H9 (cell line): ENCODE measurements around the gene CASTOR1. TPM values are rescaled to one million over a fixed set of nuclear protein-coding genes. Genes with fewer than 3 reads are reported as not detected.

Experiments used
- DNase-seq: peaks from one replicate; pipeline ENCODE4 v3.0.0-alpha.2; 2017
- H2AFZ ChIP-seq: one replicate; pipeline ENCODE4 v1.6.1; 2013; ENCODE audit warnings: mild to moderate bottlenecking, low read length, control low read depth, moderate library complexity
- H2AK5ac ChIP-seq: 2 replicates; pipeline ENCODE4 v1.6.1; 2013; ENCODE audit warnings: low read length, control low read depth, mixed read lengths; ENCODE audit not compliant: insufficient read length
- H2BK120ac ChIP-seq: one replicate; pipeline ENCODE4 v1.6.1; 2013; ENCODE audit warnings: low read depth, mild to moderate bottlenecking, low read length, control low read depth, inconsistent platforms; ENCODE audit not compliant: poor library complexity, severe bottlenecking
- H2BK12ac ChIP-seq: 2 replicates; pipeline ENCODE4 v1.6.1; 2013; ENCODE audit warnings: low read length, control low read depth, mixed read lengths, low read depth; ENCODE audit not compliant: insufficient read length
- H2BK15ac ChIP-seq: 2 replicates; pipeline ENCODE4 v1.6.1; 2013; ENCODE audit warnings: low read depth, low read length, control low read depth
- H2BK20ac ChIP-seq: one replicate; pipeline ENCODE4 v1.6.1; 2013; ENCODE audit warnings: low read depth, mild to moderate bottlenecking, low read length, control low read depth, inconsistent platforms; ENCODE audit not compliant: poor library complexity, severe bottlenecking
- H2BK5ac ChIP-seq: 2 replicates; pipeline ENCODE4 v1.6.1; 2013; ENCODE audit warnings: low read length, control low read depth, mixed read lengths; ENCODE audit not compliant: insufficient read length
- H3K14ac ChIP-seq: 2 replicates; pipeline ENCODE4 v1.6.1; 2013; ENCODE audit warnings: low read length, control low read depth; ENCODE audit not compliant: insufficient read depth
- H3K18ac ChIP-seq: 2 replicates; pipeline ENCODE4 v1.6.1; 2013; ENCODE audit warnings: low read depth, mild to moderate bottlenecking, mixed read lengths, low read length, control low read depth; ENCODE audit not compliant: insufficient read length
- H3K23ac ChIP-seq: 2 replicates; pipeline ENCODE4 v1.6.1; 2013; ENCODE audit warnings: low read length, control low read depth, mixed read lengths, low read depth; ENCODE audit not compliant: insufficient read length
- H3K23me2 ChIP-seq: 2 replicates; pipeline ENCODE4 v1.6.1; 2013; ENCODE audit warnings: low read depth, mild to moderate bottlenecking, mixed read lengths, low read length, control low read depth; ENCODE audit not compliant: insufficient read length, poor library complexity, severe bottlenecking
- H3K27ac ChIP-seq: 2 replicates; pipeline ENCODE4 v1.5.1; 2013; ENCODE audit warnings: low read length, control low read depth, mixed read lengths, low read depth; ENCODE audit not compliant: insufficient read length
- H3K27me3 ChIP-seq: 2 replicates; pipeline ENCODE4 v1.6.1; 2013; ENCODE audit warnings: low read length, control low read depth, inconsistent platforms; ENCODE audit not compliant: insufficient read depth
- H3K4ac ChIP-seq: 2 replicates; pipeline ENCODE4 v1.6.1; 2013; ENCODE audit warnings: low read depth, mild to moderate bottlenecking, control low read depth, inconsistent platforms, low read length, moderate library complexity
- H3K4me1 ChIP-seq: 2 replicates; pipeline ENCODE4 v1.6.1; 2013; ENCODE audit warnings: low read length, control low read depth, inconsistent platforms; ENCODE audit not compliant: insufficient read depth
- H3K4me2 ChIP-seq: 2 replicates; pipeline ENCODE4 v1.6.1; 2013; ENCODE audit warnings: low read length, control low read depth, mixed read lengths; ENCODE audit not compliant: insufficient read length, insufficient read depth
- H3K56ac ChIP-seq: 2 replicates; pipeline ENCODE4 v1.6.1; 2013; ENCODE audit warnings: low read depth, mild to moderate bottlenecking, mixed read lengths, low read length, control low read depth; ENCODE audit not compliant: insufficient read length
- H3K79me1 ChIP-seq: 2 replicates; pipeline ENCODE4 v1.6.1; 2013; ENCODE audit warnings: low read depth, mild to moderate bottlenecking, moderate library complexity, low read length, control low read depth, inconsistent platforms; ENCODE audit not compliant: insufficient read depth, poor library complexity, severe bottlenecking
- H3K79me2 ChIP-seq: 2 replicates; pipeline ENCODE4 v1.6.1; 2013; ENCODE audit warnings: low read length, control low read depth, inconsistent platforms; ENCODE audit not compliant: insufficient read depth
- H3K9ac ChIP-seq: 2 replicates; pipeline ENCODE4 v1.6.1; 2013; ENCODE audit warnings: low read length, control low read depth, mixed read lengths; ENCODE audit not compliant: insufficient read length; ENCODE audit errors: extremely low read depth
- H3K9me3 ChIP-seq: one replicate; pipeline ENCODE4 v1.6.1; 2013; ENCODE audit warnings: low read depth, low read length, inconsistent platforms; ENCODE audit not compliant: control insufficient read depth
- H3T11ph ChIP-seq: one replicate; pipeline ENCODE4 v1.6.1; 2013; ENCODE audit warnings: mild to moderate bottlenecking, low read length, control low read depth, inconsistent platforms
- H4K20me1 ChIP-seq: one replicate; pipeline ENCODE4 v1.6.1; 2013; ENCODE audit not compliant: control insufficient read depth, insufficient read length, insufficient read depth
- H4K5ac ChIP-seq: 2 replicates; pipeline ENCODE4 v1.6.1; 2013; ENCODE audit warnings: low read depth, mild to moderate bottlenecking, mixed read lengths, low read length, control low read depth; ENCODE audit not compliant: insufficient read length
- H4K8ac ChIP-seq: replicated peaks from 2 replicates; pipeline ENCODE4 v1.6.1; 2013; ENCODE audit warnings: low read length, control low read depth, mixed read lengths, low read depth; ENCODE audit not compliant: insufficient read length
- H4K91ac ChIP-seq: 2 replicates; pipeline ENCODE4 v1.6.1; 2013; ENCODE audit warnings: low read depth, mild to moderate bottlenecking, moderate library complexity, mixed read lengths, low read length, control low read depth; ENCODE audit not compliant: insufficient read length
- H3K27ac Mint-ChIP-seq, 3 experiments: 2 replicates in 2 of 3; 3 replicates in 1 of 3; pipeline ENCODE4 v1.8.0; 2020 to 2021; ENCODE audit warnings: mixed read lengths in 3 of 3, mild to moderate bottlenecking in 1 of 3, moderate library complexity in 1 of 3
- H3K27me3 Mint-ChIP-seq: 2 replicates; pipeline ENCODE4 v1.8.0; 2021; ENCODE audit warnings: low read depth, mild to moderate bottlenecking, moderate library complexity, mixed read lengths
- H3K36me3 Mint-ChIP-seq, 3 experiments: 2 replicates in 2 of 3; 3 replicates in 1 of 3; pipeline ENCODE4 v1.8.0; 2020 to 2021; ENCODE audit warnings: low read depth in 3 of 3, mixed read lengths in 3 of 3; ENCODE audit not compliant: insufficient read depth in 1 of 3
- H3K4me1 Mint-ChIP-seq, 2 experiments: 2 replicates each; pipeline ENCODE4 v1.8.0; 2020; ENCODE audit warnings: mixed read lengths in 2 of 2
- H3K4me3 Mint-ChIP-seq, 2 experiments: 2 replicates in 1 of 2; 3 replicates in 1 of 2; pipeline ENCODE4 v1.8.0; 2020 to 2021; ENCODE audit warnings: mild to moderate bottlenecking in 2 of 2, mixed read lengths in 2 of 2, moderate library complexity in 1 of 2
- H3K9me3 Mint-ChIP-seq, 2 experiments: 2 replicates in 1 of 2; 3 replicates in 1 of 2; pipeline ENCODE4 v1.8.0; 2020; ENCODE audit warnings: mild to moderate bottlenecking in 2 of 2, mixed read lengths in 2 of 2, moderate library complexity in 1 of 2
- CTCF ChIP-seq: fragments of 200-600 bp; sonication (generic); conservative IDR thresholded peaks from 3 replicates; pipeline ENCODE4 v1.8.0; 2021; ENCODE audit warnings: antibody characterized with exemption, mild to moderate bottlenecking
- WGBS: extraction: QIAGEN DNeasy Blood & Tissue Kit; methylation state at CpG from one replicate; pipeline ENCODE4 v1.1.7; 2013; ENCODE audit warnings: missing lambda C conversion rate, low lambda C conversion rate, mixed read lengths; ENCODE audit not compliant: insufficient read length; ENCODE audit errors: extremely low coverage; 5-methylcytosine and 5-hydroxymethylcytosine counted together
- total RNA-seq: library from RNA; stranded (reverse); gene quantifications from 2 replicates; pipeline ENCODE4 v1.2.1, GENCODE V29; 2021

Gene CASTOR1
- total RNA-seq, 1 experiment from 2014 or later = 8.8 TPM

- Histone ChIP-seq H3K79me1 (no peaks in the 10 kb centered on the region), H3K23ac (no peak overlapping the region), H3K18ac (no peak overlapping the region), H2BK5ac (no peak overlapping the region), H2BK15ac (no peak overlapping the region), H3K23me2 (peaks cover 2% of the 10 kb centered on the region), H3K9ac (no peak overlapping the region), H2BK120ac (no peak overlapping the region), H3K27ac (no peak overlapping the region), H3K9me3 (no peaks in the 10 kb centered on the region), H2AFZ (no peak overlapping the region), H3K4me1 (no peaks in the 10 kb centered on the region; the same call in 1 of the 2 replicates), H3K56ac (no peak overlapping the region), H3K27me3 (no peaks in the 10 kb centered on the region), H2AK5ac (no peak overlapping the region), H3K4ac (no peak overlapping the region), H4K91ac (no peak overlapping the region), H3K14ac (no peak overlapping the region), H3T11ph (no peak overlapping the region), H4K5ac (no peak overlapping the region), H3K4me2 (no peak overlapping the region), H4K8ac (no peak overlapping the region), H2BK20ac (no peak overlapping the region), H2BK12ac (no peak overlapping the region), H4K20me1 (no peaks in the 10 kb centered on the region), H3K79me2 (no peaks in the 10 kb centered on the region)
- no peak overlapping the region for H3K4me3 Mint-ChIP-seq
- H3K27me3 Mint-ChIP-seq = no peaks in the 10 kb centered on the region
- DNase-seq = no peak
- no peak for TF ChIP-seq CTCF
- no CpG with 5 or more reads among the region's 8 CpGs for WGBS
- no peaks in the 10 kb centered on the region; a peak in 1 of 5 replicates for H3K9me3 Mint-ChIP-seq
- peaks cover 11 to 15% of the 10 kb centered on the region in 2 experiments for H3K4me1 Mint-ChIP-seq
- H3K36me3 Mint-ChIP-seq = no peaks in the 10 kb centered on the region
- H3K27ac Mint-ChIP-seq = no peak overlapping the region; a peak in 1 of 7 replicates
Observed at GRCh38 chr22:30314915-30315314, 25.6 kb upstream of the CASTOR1 start.
